Measurements from ENCODE around the gene TAGLN.
A peak's percentile ranks its signal among the peaks of the same experiment; 100 is the strongest.

Gene TAGLN

GRCh38 chr11:117199053-117199915, at the start of gene TAGLN:
TAGLN (plus strand) TSS chr11:117199370; CDS start chr11:117203014, 3,644 bp downstream.
- peak; percentile 95 for DNase-seq (ENCODE audit: low read depth)
- H3K4me3 ChIP-seq (ENCODE audit: low read length) = peak within 1 kb of the TSS; percentile 88
- no peak for TF ChIP-seq CTCF (conservative IDR thresholded peaks at IDR 0.05; ENCODE audit: low read length)

GRCh38 chr11:117152066-117152465, 47.1 kb upstream of the TAGLN start:
- H3K4me3 ChIP-seq (ENCODE audit: low read length) = no peak overlapping the region
- TF ChIP-seq CTCF (conservative IDR thresholded peaks at IDR 0.05; ENCODE audit: low read length) = no peak
- DNase-seq (ENCODE audit: low read depth) = no peak

- TF ChIP-seq CTCF (conservative IDR thresholded peaks at IDR 0.05; ENCODE audit: low read length) = no peak
- no peak overlapping the region for H3K4me3 ChIP-seq (ENCODE audit: low read length)
- DNase-seq (ENCODE audit: low read depth) = no peak
These were observed 44.7 kb upstream of the TAGLN start for GRCh38 chr11:117154468-117154867.

- H3K4me3 ChIP-seq (ENCODE audit: low read length) = no peak overlapping the region
- no peak for TF ChIP-seq CTCF (conservative IDR thresholded peaks at IDR 0.05; ENCODE audit: low read length)
- no peak for DNase-seq (ENCODE audit: low read depth)
These were observed 41.7 kb upstream of the TAGLN start for GRCh38 chr11:117157507-117157906.

GRCh38 chr11:117159892-117160291, 39.3 kb upstream of the TAGLN start:
- no peak for TF ChIP-seq CTCF (conservative IDR thresholded peaks at IDR 0.05; ENCODE audit: low read length)
- no peak for DNase-seq (ENCODE audit: low read depth)
- no peak overlapping the region for H3K4me3 ChIP-seq (ENCODE audit: low read length)

- H3K4me3 ChIP-seq (ENCODE audit: low read length) = no peak overlapping the region
- no peak for TF ChIP-seq CTCF (conservative IDR thresholded peaks at IDR 0.05; ENCODE audit: low read length)
- no peak for DNase-seq (ENCODE audit: low read depth)
These were observed 38.3 kb upstream of the TAGLN start for GRCh38 chr11:117160826-117161225.

GRCh38 chr11:117166491-117166890, 32.7 kb upstream of the TAGLN start:
- H3K4me3 ChIP-seq (ENCODE audit: low read length) = no peak overlapping the region
- no peak for TF ChIP-seq CTCF (conservative IDR thresholded peaks at IDR 0.05; ENCODE audit: low read length)
- no peak for DNase-seq (ENCODE audit: low read depth)

All from AG10803 (cell line).